ENCODE measurements around the gene GCKR. TPM values are rescaled to one million over a fixed set of nuclear protein-coding genes. Genes with fewer than 3 reads are reported as not detected.

The GCKR gene
- total and polyA plus RNA-seq, 2 of the 13 experiments (the other 11 are each of a cell fraction or from before 2014, with no cell fraction given), result 15.2 to 48.3 TPM

DNA sequence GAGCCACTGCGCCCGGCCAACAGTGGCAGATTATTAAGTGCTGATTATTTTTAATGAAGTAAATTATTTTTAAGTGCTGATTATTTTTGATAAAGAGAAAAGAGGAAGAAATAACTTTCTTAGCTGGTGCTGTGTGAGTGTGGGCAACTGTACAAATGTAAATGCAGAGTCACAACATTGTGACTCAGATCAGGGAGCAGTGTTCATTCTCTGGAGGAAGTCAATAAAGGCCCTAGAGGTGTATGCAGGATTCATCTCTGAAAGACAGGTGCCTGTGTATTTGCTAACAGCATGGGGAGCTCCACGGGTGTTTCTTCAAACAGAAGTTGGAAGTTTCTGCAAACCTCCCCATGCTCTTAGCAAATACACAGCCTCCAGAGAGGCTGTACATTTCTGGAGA lies 48.3 kb upstream of the GCKR start:
- H3K9me3 ChIP-seq (ENCODE audit: low read length), result no peaks in the 10 kb centered on the region
- no peak for DNase-seq (ENCODE audit: low spot score)
- POLR2A ChIA-PET, result no interaction called here
- no peak overlapping the region for H2AFZ ChIP-seq (ENCODE audit: low read length)
- H3K27me3 ChIP-seq (ENCODE audit: control insufficient read depth in 1 of 2, insufficient read depth in 2 of 2, low read length in 2 of 2), result no peaks in the 10 kb centered on the region
- in situ Hi-C loops (cut with HindIII; ENCODE audit: extremely low pct_ligation_motif_present, low pct_unique_long_range_greater_than_20kb), result no loop called here
- no peak overlapping the region for H3K4me2 ChIP-seq (ENCODE audit: low read depth, low read length)
- no peak overlapping the region for H3K4me3 ChIP-seq (replicated peaks in 1 of 3; ENCODE audit: insufficient read depth in 1 of 3, low read depth in 2 of 3, low read length in 3 of 3)
- intact Hi-C loops (cut with micrococcal nuclease; ENCODE audit: unreplicated experiment), result no loop called here
- no TSS peak for BruUV-seq (replicated peaks)
- no peak for ATAC-seq
- H3K4me1 ChIP-seq (ENCODE audit: insufficient read depth, low read length), result no peaks in the 10 kb centered on the region
- 46% methylated on average over 3 of the region's 3 CpGs for WGBS (ENCODE audit: low lambda C conversion rate)
- no peaks in the 10 kb centered on the region for H4K20me1 ChIP-seq (ENCODE audit: insufficient read depth, low read length)
- no peak overlapping the region for H3K27ac ChIP-seq (ENCODE audit: extremely low read length, insufficient read depth, low read length)
- no peak for TF ChIP-seq NCOA1 (CRISPR knock-in tag; IDR thresholded peaks at IDR 0.05)
- no peak for TF ChIP-seq YEATS4 (CRISPR knock-in tag; IDR thresholded peaks at IDR 0.05; ENCODE audit: borderline replicate concordance)
- no peak for TF ChIP-seq ZNF674 (CRISPR knock-in tag; IDR thresholded peaks at IDR 0.05; ENCODE audit: low read depth)
- no peak for TF ChIP-seq NBN (conservative IDR thresholded peaks at IDR 0.05)
- TF ChIP-seq CCAR2 (optimal IDR thresholded peaks at IDR 0.05; ENCODE audit: low read depth, low read length), result no peak
- no peak for TF ChIP-seq SIN3A (IDR thresholded peaks at IDR 0.05; ENCODE audit: borderline replicate concordance, low read depth, low read length)
- no peak for TF ChIP-seq ZNF549 (CRISPR knock-in tag; IDR thresholded peaks at IDR 0.05)
- TF ChIP-seq ZNF720 (CRISPR knock-in tag; IDR thresholded peaks at IDR 0.05), result no peak
- TF ChIP-seq, protein P1, sequence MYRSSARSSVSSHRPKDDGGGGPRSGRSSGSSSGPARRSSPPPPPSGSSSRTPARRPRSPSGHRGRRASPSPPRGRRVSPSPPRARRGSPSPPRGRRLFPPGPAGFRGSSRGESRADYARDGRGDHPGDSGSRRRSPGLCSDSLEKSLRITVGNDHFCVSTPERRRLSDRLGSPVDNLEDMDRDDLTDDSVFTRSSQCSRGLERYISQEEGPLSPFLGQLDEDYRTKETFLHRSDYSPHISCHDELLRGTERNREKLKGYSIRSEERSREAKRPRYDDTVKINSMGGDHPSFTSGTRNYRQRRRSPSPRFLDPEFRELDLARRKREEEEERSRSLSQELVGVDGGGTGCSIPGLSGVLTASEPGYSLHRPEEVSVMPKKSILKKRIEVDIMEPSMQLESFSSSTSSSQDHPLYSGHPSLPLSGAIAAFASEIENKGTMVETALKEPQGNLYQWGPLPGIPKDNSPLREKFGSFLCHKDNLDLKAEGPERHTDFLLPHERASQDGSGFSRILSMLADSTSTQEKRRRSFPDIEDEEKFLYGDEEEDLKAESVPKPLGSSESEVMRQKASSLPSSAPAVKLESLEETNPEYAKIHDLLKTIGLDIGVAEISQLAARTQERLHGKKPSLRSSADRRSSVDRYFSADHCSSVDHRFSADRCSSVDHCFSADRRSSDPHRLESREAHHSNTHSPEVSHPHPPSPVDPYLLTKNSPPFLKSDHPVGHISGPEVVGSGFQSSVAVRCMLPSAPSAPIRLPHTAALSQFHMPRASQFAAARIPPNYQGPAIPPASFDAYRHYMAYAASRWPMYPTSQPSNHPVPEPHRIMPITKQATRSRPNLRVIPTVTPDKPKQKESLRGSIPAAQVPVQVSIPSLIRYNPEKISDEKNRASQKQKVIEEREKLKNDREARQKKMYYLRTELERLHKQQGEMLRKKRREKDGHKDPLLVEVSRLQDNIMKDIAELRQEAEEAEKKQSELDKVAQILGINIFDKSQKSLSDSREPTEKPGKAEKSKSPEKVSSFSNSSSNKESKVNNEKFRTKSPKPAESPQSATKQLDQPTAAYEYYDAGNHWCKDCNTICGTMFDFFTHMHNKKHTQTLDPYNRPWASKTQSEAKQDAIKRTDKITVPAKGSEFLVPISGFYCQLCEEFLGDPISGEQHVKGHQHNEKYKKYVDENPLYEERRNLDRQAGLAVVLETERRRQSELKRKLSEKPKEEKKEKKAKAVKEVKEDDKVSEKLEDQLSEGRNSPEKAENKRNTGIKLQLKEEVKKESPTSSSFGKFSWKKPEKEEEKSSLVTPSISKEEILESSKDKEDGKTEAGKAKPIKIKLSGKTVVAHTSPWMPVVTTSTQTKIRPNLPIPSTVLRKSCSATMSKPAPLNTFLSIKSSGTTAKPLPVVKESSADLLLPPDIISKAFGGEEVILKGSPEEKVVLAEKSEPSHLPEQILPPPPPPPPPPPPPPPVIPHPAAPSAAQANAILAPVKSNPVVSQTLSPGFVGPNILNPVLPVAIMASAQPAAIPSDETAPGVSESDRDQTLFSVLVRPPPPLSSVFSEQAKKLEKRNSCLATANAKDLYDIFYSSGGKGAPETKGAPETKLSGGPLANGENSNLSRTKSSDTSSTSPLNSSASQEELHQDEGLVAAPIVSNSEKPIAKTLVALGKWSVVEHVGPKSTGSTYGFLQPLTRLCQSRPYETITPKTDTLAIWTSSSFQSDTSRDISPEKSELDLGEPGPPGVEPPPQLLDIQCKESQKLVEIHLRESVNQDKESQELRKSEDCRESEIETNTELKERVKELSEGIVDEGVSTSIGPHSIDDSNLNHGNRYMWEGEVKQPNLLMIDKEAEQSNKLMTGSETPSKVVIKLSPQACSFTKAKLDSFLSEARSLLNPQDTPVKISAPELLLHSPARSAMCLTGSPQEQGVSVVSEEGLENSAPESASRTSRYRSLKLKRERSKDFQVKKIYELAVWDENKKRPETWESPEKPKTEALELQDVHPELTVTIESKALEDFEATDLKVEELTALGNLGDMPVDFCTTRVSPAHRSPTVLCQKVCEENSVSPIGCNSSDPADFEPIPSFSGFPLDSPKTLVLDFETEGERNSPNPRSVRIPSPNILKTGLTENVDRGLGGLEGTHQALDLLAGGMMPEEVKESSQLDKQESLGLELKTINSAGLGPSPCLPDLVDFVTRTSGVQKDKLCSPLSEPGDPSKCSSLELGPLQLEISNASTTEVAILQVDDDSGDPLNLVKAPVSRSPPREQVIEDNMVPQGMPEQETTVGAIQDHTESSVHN (CRISPR knock-in tag; IDR thresholded peaks at IDR 0.05), result no peak
- TF ChIP-seq ZNF260 (CRISPR knock-in tag; IDR thresholded peaks at IDR 0.05; ENCODE audit: borderline replicate concordance, low read depth), result no peak
- TF ChIP-seq ZNF562 (CRISPR knock-in tag; IDR thresholded peaks at IDR 0.05; ENCODE audit: borderline replicate concordance), result no peak
- TF ChIP-seq ZNF564 (CRISPR knock-in tag; IDR thresholded peaks at IDR 0.05), result no peak
- no peak for TF ChIP-seq CCDC6 (CRISPR knock-in tag; IDR thresholded peaks at IDR 0.05)
- TF ChIP-seq TGIF2 (CRISPR knock-in tag; IDR thresholded peaks at IDR 0.05), result no peak
- TF ChIP-seq HCFC1 (IDR thresholded peaks at IDR 0.05; ENCODE audit: low read depth, low read length), result no peak
- TF ChIP-seq MZF1 (CRISPR knock-in tag; IDR thresholded peaks at IDR 0.05; ENCODE audit: borderline replicate concordance), result no peak
- no peak for TF ChIP-seq HES4 (CRISPR knock-in tag; IDR thresholded peaks at IDR 0.05; ENCODE audit: borderline replicate concordance)
- TF ChIP-seq ZNF547 (CRISPR knock-in tag; IDR thresholded peaks at IDR 0.05), result no peak
- TF ChIP-seq ZSCAN25 (CRISPR knock-in tag; IDR thresholded peaks at IDR 0.05), result no peak
- no peak for FAIRE-seq
- no peaks in the 10 kb centered on the region for H3K79me2 ChIP-seq (ENCODE audit: insufficient read depth, low read length)
- no peak overlapping the region for H3K9ac ChIP-seq (ENCODE audit: insufficient read depth, low read depth, low read length)
- CTCF ChIA-PET (ENCODE audit: low intra/inter-chr PET ratio, low total read pairs), result no interaction called here
- H3K36me3 ChIP-seq (replicated peaks in 1 of 2; ENCODE audit: control insufficient read depth in 1 of 2, insufficient read depth in 2 of 2, low read length in 2 of 2), result peaks cover 5 to 42% of the 10 kb centered on the region in 2 experiments; a peak in 4 of 5 replicates

Data from HepG2 (cell line).